Fibroblast of the aortic adventitia (primary cell): ENCODE measurements around the gene KDELR3. TPM values are rescaled to one million over a fixed set of nuclear protein-coding genes. Genes with fewer than 3 reads are reported as not detected.

Experiments
- DNase-seq: peaks from one replicate; pipeline ENCODE4 v3.0.0-alpha.2; 2010; ENCODE audit warnings: low read depth
- H3K4me3 ChIP-seq: 2 replicates; pipeline ENCODE4 v1.5.1; 2011; ENCODE audit warnings: low read depth, mild to moderate bottlenecking, control low read depth, low read length, moderate library complexity
- total RNA-seq: library from RNA; depleted of rRNA; stranded (reverse); fragments of >200 nt; gene quantifications from 2 replicates; pipeline ENCODE4 v1.2.3, GENCODE V29; 2012; ENCODE audit warnings: low replicate concordance
- TF ChIP-seq, protein P1 (sequence below): IDR thresholded peaks from 2 replicates; pipeline ENCODE4 v1.5.1; 2011; ENCODE audit warnings: mild to moderate bottlenecking, low read length, control low read depth, inconsistent platforms; ENCODE audit not compliant: insufficient read depth

The KDELR3 gene
- total RNA-seq, 1 donor, result 183 TPM

DNA sequence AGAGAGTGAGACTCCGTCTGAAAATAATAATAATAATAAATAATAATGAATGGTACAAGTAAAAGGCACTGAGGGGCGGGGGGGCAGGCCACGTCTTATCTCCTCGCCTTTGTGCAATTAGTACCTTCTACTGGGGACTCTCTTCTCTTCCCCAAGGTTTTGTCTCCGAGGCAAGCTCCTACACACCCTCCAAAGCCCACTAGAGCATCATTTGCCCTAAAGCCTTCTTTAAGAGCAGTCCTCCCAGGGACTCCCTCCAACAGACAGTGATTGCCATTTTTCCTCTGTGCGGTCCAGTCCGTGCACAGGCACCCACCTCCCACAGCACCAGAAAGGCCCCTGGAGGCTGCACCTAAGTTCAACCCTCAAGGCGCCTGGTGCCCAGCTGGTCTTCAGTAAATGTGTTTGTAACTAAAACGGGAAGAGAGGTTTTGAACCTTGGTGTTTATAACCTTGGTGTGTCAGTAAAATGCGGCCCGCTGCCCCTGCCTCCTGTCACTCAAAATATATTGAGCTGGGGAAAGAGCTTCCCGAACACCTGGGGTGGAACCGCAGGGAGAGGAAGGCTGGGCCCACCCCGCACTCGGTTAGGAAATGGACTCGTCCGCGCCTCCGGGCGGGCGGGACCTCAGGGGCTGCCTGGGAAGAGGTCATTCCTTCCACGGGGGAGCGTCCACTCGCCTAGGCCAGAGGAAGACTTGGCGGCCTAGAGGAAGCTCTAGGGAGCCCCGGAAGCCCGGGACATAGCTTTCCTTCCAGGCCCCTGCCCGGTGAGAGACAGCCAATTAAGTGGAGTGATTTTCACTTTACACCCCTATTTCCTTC lies 4.7 kb upstream of the KDELR3 start:
- no peak for DNase-seq
- no peak overlapping the region for H3K4me3 ChIP-seq
- TF ChIP-seq, protein P1, sequence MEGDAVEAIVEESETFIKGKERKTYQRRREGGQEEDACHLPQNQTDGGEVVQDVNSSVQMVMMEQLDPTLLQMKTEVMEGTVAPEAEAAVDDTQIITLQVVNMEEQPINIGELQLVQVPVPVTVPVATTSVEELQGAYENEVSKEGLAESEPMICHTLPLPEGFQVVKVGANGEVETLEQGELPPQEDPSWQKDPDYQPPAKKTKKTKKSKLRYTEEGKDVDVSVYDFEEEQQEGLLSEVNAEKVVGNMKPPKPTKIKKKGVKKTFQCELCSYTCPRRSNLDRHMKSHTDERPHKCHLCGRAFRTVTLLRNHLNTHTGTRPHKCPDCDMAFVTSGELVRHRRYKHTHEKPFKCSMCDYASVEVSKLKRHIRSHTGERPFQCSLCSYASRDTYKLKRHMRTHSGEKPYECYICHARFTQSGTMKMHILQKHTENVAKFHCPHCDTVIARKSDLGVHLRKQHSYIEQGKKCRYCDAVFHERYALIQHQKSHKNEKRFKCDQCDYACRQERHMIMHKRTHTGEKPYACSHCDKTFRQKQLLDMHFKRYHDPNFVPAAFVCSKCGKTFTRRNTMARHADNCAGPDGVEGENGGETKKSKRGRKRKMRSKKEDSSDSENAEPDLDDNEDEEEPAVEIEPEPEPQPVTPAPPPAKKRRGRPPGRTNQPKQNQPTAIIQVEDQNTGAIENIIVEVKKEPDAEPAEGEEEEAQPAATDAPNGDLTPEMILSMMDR, result no peak

- no peak for DNase-seq
- H3K4me3 ChIP-seq, result no peak overlapping the region
- TF ChIP-seq, protein P1, result no peak
Observed at GRCh38 chr22:38464992-38465672, 2.8 kb upstream of the KDELR3 start.

- TF ChIP-seq, protein P1, result no peak
- H3K4me3 ChIP-seq, result no peak overlapping the region
- no peak for DNase-seq
Observed at GRCh38 chr22:38465673-38466490, 2.0 kb upstream of the KDELR3 start.

- DNase-seq, result no peak
- TF ChIP-seq, protein P1, result no peak
- peak overlapping the region; percentile 99 for H3K4me3 ChIP-seq
Observed at GRCh38 chr22:38467438-38467903, 425 bp upstream of the KDELR3 start.

- peak overlapping the region; percentile 99 for H3K4me3 ChIP-seq
- TF ChIP-seq, protein P1, result peak; percentile 45
- DNase-seq, result no peak
Observed at GRCh38 chr22:38468443-38469305, 778 bp downstream of the KDELR3 start.
